ENCODE data around the gene ATP4A. TPM values are rescaled to one million over a fixed set of nuclear protein-coding genes. Genes with fewer than 3 reads are reported as not detected.

ATP4A gene
- total RNA-seq, 1 donor from 2014 or later, result not detected

- Mint-ChIP-seq H3K9me3 (ENCODE audit: low read depth) (no peaks in the 10 kb centered on the region), H3K4me3 (ENCODE audit: low read depth) (no peak overlapping the region), H3K4me1 (ENCODE audit: low read depth) (no peaks in the 10 kb centered on the region), H3K27ac (no peak overlapping the region), H3K27me3 (peaks cover 49% of the 10 kb centered on the region), H3K36me3 (ENCODE audit: insufficient read depth) (peaks cover 2% of the 10 kb centered on the region)
- TF ChIP-seq CTCF (IDR thresholded peaks at IDR 0.05; ENCODE audit: unreplicated experiment), result no peak
- DNase-seq (ENCODE audit: low spot score, unreplicated experiment), result no peak
Measured at GRCh38 chr19:35554076-35554475, 9.4 kb downstream of the ATP4A start.

DNA sequence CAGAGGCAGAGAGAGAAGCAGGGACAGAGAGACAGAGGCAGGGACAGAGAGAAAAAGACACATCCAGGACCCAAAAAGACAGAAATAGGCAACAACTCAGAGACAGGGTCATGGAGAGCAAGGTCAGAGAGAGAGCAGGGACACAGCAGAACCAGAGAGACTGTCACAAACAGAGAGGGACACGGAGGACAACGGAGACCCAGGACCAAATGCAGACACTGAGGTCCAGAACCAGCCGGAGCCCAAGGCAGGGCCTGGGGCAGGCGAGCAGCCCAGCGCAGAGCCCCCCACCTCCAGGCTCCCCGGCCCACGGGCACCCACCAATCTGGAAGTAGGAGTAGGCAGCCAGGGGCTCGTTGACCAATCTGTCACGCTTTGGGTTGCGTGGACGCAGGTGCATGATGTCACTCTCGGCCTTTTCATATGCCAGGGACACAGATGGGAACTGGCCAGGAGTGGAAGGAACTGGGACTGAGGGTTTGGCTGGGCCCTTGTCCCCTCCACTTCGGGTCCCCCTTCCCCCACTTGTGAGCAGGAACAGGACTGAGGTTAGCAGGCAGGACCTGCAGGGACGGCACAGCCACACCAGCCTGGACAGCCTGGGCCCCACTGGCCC, 10.0 kb downstream of the ATP4A start:
- H3K27ac Mint-ChIP-seq, result no peak overlapping the region
- no peak for DNase-seq (ENCODE audit: low spot score, unreplicated experiment)
- H3K9me3 Mint-ChIP-seq (ENCODE audit: low read depth), result no peaks in the 10 kb centered on the region
- H3K27me3 Mint-ChIP-seq, result peaks cover 43% of the 10 kb centered on the region
- H3K4me3 Mint-ChIP-seq (ENCODE audit: low read depth), result no peak overlapping the region
- peaks cover 3% of the 10 kb centered on the region for H3K36me3 Mint-ChIP-seq (ENCODE audit: insufficient read depth)
- TF ChIP-seq CTCF (IDR thresholded peaks at IDR 0.05; ENCODE audit: unreplicated experiment), result no peak
- H3K4me1 Mint-ChIP-seq (ENCODE audit: low read depth), result no peaks in the 10 kb centered on the region

DNA sequence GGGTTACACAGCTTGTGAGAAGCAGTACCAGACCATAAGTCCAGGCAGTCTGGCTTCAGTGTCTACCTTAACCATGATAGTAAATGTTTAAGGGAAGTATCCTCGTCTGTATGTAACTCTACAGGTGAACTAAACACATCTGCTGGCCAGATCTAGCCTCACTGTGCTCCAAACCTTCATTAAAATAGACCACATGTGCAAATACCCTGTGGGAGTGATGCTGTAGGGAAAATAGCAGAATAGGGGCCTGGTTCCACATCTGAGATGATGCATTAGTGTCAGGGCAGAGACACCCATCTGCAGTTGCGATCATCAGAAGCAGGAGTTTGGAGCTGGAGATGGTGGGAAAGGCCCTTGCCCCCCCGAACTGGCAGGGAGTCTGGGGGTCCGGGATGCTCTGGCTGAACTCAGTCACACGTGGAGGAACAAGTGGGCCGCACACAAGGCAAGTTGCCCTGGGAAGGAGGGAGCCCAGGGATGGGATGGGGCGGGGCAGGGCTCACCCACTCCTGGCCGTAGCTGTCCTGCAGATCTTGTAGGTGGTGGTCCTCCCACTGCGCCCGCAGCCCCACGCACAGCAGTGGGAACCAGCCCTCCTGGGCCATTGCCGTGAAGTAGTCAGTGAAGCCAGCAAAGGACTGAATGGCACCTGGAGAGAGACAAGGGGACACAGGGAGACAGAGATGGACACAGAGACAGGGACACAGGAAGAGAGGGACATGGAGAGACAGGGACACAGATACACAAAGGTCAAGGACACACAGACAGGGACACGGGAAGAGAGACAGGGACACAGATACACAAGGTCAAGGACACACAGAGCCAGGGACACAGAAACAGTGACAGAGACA, 10.7 kb downstream of the ATP4A start:
- no peak for DNase-seq (ENCODE audit: low spot score, unreplicated experiment)
- Mint-ChIP-seq H3K9me3 (ENCODE audit: low read depth) (no peaks in the 10 kb centered on the region), H3K36me3 (ENCODE audit: insufficient read depth) (peaks cover 3% of the 10 kb centered on the region), H3K27me3 (peaks cover 40% of the 10 kb centered on the region), H3K4me3 (ENCODE audit: low read depth) (no peak overlapping the region), H3K27ac (no peak overlapping the region), H3K4me1 (ENCODE audit: low read depth) (no peaks in the 10 kb centered on the region)
- TF ChIP-seq CTCF (IDR thresholded peaks at IDR 0.05; ENCODE audit: unreplicated experiment), result no peak

DNA sequence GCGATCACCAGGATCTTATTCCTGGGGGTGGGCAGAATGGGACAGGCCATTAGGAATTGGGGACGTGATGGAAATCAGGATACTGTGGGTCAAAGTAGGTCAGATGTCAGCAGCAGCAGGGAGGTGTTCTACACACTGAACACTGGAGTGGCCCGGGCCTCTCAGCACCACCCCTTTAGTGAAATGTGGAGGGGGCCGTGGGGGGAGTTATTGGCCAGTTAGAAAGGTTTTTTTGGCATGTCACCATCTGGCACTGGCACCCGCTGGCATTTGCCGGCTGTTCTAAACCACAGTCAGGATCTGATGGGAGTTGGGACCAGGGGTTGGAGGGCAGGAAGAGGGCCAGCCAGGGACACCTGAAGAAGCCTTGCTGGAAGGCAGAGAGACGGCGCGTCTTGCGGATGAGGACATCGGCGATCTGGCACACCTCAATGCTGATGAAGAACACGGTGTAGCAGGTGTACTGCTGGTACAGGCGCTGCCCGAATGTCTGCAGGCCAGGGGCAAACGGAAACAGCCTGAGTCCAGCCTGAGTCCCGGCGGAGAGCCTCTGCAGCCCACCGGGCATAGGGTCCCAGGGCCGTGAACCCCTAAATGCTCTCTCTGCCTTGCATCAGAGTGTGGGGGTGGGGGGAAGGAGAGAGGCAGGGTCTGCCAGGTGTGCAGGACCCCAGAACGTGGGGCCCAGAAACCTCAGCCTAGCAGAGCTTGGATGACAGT, 12.2 kb downstream of the ATP4A start:
- no peak for DNase-seq (ENCODE audit: low spot score, unreplicated experiment)
- Mint-ChIP-seq H3K9me3 (ENCODE audit: low read depth) (no peaks in the 10 kb centered on the region), H3K27ac (no peak overlapping the region), H3K4me1 (ENCODE audit: low read depth) (peaks cover 4% of the 10 kb centered on the region), H3K36me3 (ENCODE audit: insufficient read depth) (peaks cover 3% of the 10 kb centered on the region), H3K27me3 (peaks cover 27% of the 10 kb centered on the region), H3K4me3 (ENCODE audit: low read depth) (no peak overlapping the region)
- TF ChIP-seq CTCF (IDR thresholded peaks at IDR 0.05; ENCODE audit: unreplicated experiment), result no peak

DNA sequence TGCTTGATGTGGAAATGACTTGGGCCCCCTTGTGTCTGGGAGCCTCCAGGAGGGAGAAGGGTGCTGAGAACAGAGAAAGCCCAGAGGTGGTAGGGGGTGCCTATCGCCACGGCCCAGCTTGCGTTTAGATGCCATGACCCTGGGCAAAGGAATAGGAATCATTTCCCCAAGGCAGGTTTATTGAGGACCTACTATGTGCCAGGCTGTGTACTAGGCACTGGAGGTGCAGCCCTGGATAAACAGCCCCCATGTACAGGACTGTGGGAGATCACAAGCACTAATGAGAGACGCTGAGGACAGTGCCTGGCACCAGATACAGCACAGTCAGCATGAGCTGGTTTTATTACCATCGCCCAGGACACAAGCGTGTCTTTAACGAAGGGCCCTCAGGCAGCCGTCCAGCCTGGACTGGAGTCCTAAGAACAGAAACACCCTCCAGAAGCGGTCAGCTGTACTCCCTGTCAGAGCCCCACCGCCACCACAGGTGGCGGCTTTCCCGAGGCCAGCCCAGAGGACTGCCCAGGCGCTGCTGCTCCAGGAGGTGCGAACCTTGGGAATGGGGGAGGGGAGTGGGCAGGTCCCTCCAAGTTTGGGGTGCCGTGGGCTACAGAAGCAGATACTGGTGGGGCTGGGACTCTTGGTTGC, 13.5 kb downstream of the ATP4A start:
- Mint-ChIP-seq H3K27ac (no peak overlapping the region), H3K4me3 (ENCODE audit: low read depth) (no peak overlapping the region), H3K36me3 (ENCODE audit: insufficient read depth) (peaks cover 3% of the 10 kb centered on the region), H3K9me3 (ENCODE audit: low read depth) (no peaks in the 10 kb centered on the region), H3K27me3 (peaks cover 18% of the 10 kb centered on the region), H3K4me1 (ENCODE audit: low read depth) (peaks cover 7% of the 10 kb centered on the region)
- DNase-seq (ENCODE audit: low spot score, unreplicated experiment), result no peak
- no peak for TF ChIP-seq CTCF (IDR thresholded peaks at IDR 0.05; ENCODE audit: unreplicated experiment)
